ENCODE results near the gene TCF19.

Gene TCF19

DNA sequence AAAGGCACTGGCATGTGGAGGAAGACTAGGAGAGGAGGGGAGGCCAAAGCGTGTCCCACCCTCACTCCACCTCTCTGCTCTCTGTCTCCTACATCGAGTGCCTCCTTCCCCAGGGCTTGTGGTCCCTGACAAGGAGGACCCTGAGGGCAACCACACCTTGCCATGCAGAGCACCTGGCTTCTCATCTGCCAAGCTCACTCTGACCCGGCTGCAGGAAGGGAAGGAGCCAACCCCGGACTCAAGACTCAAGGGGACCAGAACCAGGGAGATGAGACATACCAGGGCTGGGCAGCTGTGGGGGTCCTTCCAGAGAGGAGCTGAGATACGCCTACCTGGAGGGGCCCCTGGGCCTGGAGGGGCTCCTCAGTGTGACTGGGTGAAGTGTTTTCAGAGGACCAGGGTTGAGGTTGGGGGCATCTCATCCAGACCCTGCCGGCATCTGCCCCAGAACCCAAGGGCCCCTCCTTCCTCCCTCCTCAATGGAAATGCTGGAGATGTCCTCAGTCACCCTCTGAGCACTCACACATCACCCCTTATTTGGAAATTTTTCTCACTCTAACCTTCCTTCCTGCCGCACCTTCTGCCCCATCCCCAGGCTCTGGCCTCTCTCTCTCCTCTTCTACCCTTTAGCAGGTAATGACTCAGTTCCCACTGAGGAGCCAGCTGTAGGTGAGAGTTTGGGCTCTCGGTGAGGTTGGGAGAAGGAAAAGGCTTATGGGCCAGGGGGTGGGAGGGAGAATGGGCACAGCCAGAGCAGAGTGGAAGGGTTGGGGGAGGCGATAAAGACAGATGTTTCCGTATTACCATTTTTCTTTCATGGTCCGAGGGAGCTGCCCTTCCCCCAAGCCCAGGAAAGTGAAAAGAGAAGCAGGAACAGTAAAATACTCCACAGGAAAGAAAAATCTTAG lies 44.1 kb downstream of the TCF19 start:
- no peak for DNase-seq (ENCODE audit: extremely low read depth in 1 of 2, low read depth in 1 of 2)

DNA sequence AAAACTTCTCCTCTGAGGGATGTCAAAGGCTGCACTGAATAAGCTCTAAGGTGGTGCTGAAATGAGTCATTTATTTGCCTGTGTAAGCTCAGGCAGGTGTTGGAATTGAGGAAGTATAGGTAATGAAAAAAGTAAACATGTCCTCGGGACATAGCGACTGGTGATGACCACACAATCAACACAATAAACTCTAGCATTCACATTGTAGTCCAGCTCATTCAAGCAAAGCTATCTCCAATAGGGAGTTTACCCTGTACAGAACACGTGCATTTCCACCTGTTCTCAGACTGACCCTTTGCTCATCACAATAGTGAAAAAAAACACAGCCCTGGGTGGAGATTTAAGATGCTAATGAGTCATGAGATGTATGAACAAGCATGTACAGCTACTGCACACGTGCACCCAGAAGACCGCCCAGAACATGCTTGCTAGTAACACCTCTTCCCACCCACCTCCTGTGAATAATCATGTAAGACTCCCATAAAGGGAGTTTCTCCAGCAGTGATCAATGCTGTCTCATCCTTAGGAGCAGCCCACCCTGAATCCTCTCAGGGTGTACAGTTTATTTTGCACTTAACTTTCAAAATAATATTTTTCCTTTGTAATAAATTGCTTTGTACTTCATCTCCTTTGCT lies 45.1 kb downstream of the TCF19 start:
- DNase-seq (ENCODE audit: extremely low read depth in 1 of 2, low read depth in 1 of 2): peak in 1 of 2 donors; percentile 61

- DNase-seq (ENCODE audit: extremely low read depth in 1 of 2, low read depth in 1 of 2): no peak
Measured at GRCh38 chr6:31204751-31205145, 46.4 kb downstream of the TCF19 start.

DNA sequence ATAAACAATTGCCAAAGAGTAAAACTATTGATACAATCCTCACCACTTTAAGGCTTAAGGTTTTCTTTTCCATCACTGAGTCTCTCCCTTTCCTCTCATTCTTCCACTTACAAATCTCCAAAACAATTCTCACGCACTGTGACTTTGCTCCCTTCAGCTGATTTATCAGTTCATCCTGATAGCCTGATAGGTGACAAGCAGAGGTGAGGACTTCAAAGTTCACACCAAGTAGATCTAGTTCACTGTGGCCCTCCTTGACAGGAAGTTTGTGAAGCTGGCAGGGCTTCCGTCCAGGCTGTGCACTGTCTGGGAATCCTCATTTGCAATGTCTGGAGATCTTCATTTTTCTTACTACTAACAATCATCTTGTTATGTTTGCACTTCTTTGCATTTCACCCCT lies 47.2 kb downstream of the TCF19 start:
- DNase-seq (ENCODE audit: extremely low read depth in 1 of 2, low read depth in 1 of 2): no peak

DNA sequence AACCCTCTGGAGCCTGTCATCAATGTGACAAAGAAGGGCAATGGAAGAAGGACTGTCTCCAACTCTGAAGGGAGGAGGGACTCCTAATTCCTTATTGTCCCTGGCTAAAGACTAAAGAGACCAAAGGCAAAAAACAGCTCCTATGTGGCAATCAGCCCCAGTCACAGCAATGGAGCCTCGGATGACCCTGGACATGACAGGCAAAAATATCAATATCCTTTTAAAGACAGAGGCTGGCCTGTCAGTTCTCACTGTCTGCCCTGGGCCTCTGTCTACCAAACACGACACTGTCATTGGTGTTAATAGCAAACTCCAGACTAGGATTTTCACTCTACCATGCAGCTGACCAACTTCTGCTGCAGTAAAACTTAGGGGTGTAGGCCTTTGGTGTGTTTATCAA lies 50.1 kb downstream of the TCF19 start:
- DNase-seq (ENCODE audit: extremely low read depth in 1 of 2, low read depth in 1 of 2): no peak

GRCh38 chr6:31209137-31209536 lies 50.7 kb downstream of the TCF19 start:
- no peak for DNase-seq (ENCODE audit: extremely low read depth in 1 of 2, low read depth in 1 of 2)

DNA sequence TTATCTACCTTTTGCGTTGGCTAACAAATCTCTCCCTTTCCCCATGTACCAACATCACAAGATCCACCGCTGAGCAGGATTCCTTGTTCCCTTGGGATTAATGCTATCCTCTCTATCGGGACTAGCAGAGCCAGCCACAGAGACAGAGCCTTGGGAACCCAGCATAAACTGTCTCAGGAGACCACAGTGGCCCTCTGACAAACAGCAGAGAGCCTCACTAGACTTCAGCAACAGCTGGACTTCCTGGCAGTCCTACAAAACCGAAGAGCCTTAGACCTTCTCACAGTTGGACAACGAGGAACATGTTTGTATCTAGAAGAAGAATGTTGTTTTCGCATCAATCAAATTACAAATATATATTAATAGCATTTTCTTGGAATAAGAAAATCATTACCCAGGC lies 51.7 kb downstream of the TCF19 start:
- DNase-seq (ENCODE audit: extremely low read depth in 1 of 2, low read depth in 1 of 2): no peak

DNA sequence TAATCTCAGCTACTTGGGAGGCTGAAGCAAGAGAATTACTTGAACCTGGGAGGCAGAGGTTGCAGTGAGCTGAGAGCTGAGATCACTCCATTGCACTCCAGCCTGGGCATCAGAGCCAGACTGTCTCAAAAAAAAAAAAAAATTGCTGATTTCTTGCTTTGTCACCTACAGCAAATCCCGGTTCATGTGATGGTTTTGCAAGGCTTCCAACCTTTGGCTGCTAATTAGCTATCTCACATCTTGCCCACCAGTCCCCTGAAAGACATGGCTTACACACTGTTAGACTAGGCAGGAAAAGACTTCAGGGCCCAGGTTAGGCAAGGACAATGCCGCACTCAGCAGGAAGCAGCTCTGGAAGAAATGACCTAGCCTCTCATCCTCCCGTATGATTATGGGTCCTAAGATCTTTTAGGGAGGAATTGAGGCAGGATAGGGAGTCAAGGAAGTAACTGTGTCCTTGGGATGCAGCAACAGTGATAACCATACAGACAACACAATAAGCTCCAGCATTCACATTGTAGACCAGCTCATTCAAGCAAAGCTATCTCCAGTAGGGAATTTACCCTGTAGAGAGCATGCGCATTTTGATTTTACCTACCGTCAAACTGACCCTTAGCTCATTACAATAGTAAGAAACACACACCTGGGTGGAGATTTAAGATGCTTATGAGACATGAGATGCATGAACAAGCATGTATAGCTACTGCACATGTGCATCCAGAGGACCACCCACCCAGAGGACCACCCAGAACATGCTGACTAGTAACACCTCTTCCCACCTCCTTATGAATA lies 52.5 kb downstream of the TCF19 start:
- no peak for DNase-seq (ENCODE audit: extremely low read depth in 1 of 2, low read depth in 1 of 2)

All from stimulated activated CD8-positive, alpha-beta memory T cell treated with anti-CD3 and anti-CD28 coated beads, Interleukin-7, amount 100 ng/mL, for 48 hours (primary cell).